Measurements from ENCODE around the gene ZNF90. TPM values are rescaled to one million over a fixed set of nuclear protein-coding genes. Genes with fewer than 3 reads are reported as not detected.
A peak's percentile ranks its signal among the peaks of the same experiment; 100 is the strongest.
"Not testable (repeated sequence)": the region's sequence is repeated elsewhere in the genome, so short reads cannot be mapped to it uniquely, and the experiment has no call there.

The ZNF90 gene
- total RNA-seq, 1 experiment from 2014 or later = 112 TPM

DNA sequence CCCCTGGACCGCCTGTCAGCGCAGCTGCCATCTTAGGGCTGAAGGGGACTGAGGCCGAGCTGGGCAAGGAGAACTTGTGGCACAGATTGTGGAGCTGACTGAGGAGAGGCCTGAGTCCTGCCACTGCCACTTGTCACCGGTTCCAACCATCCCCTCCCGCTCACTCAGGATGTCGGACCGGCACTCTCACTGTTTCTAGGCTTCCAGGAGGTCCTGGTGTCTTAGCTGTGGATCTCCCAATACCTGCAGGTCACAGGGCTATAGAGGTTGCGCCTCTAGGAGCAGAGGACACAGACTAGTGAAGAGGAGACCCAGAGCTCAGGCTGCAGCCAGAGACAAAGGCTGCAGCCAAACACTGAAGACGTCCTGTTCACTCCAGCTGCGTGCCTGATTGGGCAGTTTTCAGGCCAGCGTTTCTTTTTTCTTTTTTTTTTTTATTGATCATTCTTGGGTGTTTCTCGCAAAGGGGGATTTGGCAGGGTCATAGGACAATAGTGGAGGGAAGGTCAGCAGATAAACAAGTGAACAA, 73.9 kb downstream of the ZNF90 start (continued):
- TF ChIP-seq NR3C1 (CRISPR knock-in tag; conservative IDR thresholded peaks at IDR 0.05; ENCODE audit: low read depth) = no peak
- TF ChIP-seq CREB1 (CRISPR knock-in tag; IDR thresholded peaks at IDR 0.05) = no peak
- TF ChIP-seq, protein P1, sequence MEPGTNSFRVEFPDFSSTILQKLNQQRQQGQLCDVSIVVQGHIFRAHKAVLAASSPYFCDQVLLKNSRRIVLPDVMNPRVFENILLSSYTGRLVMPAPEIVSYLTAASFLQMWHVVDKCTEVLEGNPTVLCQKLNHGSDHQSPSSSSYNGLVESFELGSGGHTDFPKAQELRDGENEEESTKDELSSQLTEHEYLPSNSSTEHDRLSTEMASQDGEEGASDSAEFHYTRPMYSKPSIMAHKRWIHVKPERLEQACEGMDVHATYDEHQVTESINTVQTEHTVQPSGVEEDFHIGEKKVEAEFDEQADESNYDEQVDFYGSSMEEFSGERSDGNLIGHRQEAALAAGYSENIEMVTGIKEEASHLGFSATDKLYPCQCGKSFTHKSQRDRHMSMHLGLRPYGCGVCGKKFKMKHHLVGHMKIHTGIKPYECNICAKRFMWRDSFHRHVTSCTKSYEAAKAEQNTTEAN (CRISPR knock-in tag; IDR thresholded peaks at IDR 0.05) = no peak

DNA sequence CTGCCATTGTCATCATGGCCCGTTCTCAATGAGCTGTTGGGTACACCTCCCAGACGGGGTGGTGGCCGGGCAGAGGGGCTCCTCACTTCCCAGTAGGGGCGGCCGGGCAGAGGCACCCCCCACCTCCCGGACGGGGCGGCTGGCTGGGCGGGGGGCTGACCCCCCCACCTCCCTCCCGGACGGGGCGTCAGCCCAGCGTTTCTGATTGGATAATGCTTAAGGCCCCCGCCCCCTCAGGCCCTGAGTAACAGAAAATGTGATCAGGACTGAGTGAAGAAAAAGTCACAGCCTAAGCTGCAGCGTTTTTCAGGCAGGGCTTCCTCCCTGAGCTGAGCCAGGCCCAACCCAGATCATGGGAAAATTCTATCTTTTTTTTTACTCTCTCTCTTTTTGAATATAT, 74.7 kb downstream of the ZNF90 start:
- Mint-ChIP-seq H3K36me3 (peaks cover 16% of the 10 kb centered on the region), H3K4me1 (peaks cover 25% of the 10 kb centered on the region)
- H3K27ac Mint-ChIP-seq; H3K9me3 Mint-ChIP-seq; H3K27me3 Mint-ChIP-seq (ENCODE audit: low read depth); H3K4me3 Mint-ChIP-seq: not testable (repeated sequence)
- peak; percentile 89 for ATAC-seq
- peak; percentile 57 for TF ChIP-seq NFYB (CRISPR knock-in tag; conservative IDR thresholded peaks at IDR 0.05; ENCODE audit: low read depth)
- DNase-seq (ENCODE audit: low spot score) = peak; percentile 54
- CTCF ChIA-PET = interaction anchor here (0.8 to 0.9 kb wide), 2 partner anchors 16 to 155 kb away, joined by 3 to 5 read pairs; no protein-coding TSS in a partner anchor
- POLR2A ChIA-PET = interaction anchor here (0.5 to 1.3 kb wide), 2 partner anchors 15 to 294 kb away, joined by 3 to 8 read pairs; partner anchors contain the start of gene ZNF486

DNA sequence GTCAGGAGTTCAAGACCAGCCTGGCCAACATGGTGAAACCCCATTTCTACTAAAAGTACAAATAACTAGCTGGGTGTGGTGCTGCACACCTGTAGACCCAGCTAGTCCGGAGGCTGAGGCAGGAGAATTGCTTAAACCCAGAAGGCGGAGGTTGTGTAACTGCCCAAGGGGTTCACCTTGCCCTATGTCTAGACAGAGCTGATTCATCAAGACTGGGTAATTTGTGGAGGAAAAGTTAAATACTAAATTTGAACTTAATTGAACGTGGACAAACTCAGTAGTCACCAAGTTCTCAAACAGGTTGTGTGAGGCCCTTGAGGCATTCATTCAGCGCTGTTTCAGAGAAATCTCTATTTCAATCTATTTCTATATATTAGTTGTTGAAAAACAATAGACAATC, 75.5 kb downstream of the ZNF90 start:
- ChIA-PET CTCF (interaction anchor here (0.8 to 0.9 kb wide), 2 partner anchors 15 to 156 kb away, joined by 3 to 5 read pairs; no protein-coding TSS in a partner anchor), POLR2A (interaction anchor here (1.3 kb wide), 1 partner anchor 14 kb away, joined by 8 read pairs; the partner anchor contains the start of gene ZNF486)
- no peak for ATAC-seq
- H3K9me3 Mint-ChIP-seq = peaks cover 5% of the 10 kb centered on the region
- H3K27me3 Mint-ChIP-seq (ENCODE audit: low read depth) = peaks cover 6% of the 10 kb centered on the region; the same call in 1 of the 2 replicates
- peaks cover 25% of the 10 kb centered on the region for H3K4me1 Mint-ChIP-seq
- TF ChIP-seq CREB1 (CRISPR knock-in tag; IDR thresholded peaks at IDR 0.05) = no peak
- TF ChIP-seq ESRRA (CRISPR knock-in tag; IDR thresholded peaks at IDR 0.05; ENCODE audit: borderline replicate concordance) = no peak
- TF ChIP-seq RELA (CRISPR knock-in tag; IDR thresholded peaks at IDR 0.05; ENCODE audit: borderline replicate concordance) = no peak
- TF ChIP-seq GRHL2 (CRISPR knock-in tag; IDR thresholded peaks at IDR 0.05; ENCODE audit: insufficient replicate concordance, severe bottlenecking) = no peak
- no peak for TF ChIP-seq NR1H2 (CRISPR knock-in tag; IDR thresholded peaks at IDR 0.05)
- TF ChIP-seq, protein P2, sequence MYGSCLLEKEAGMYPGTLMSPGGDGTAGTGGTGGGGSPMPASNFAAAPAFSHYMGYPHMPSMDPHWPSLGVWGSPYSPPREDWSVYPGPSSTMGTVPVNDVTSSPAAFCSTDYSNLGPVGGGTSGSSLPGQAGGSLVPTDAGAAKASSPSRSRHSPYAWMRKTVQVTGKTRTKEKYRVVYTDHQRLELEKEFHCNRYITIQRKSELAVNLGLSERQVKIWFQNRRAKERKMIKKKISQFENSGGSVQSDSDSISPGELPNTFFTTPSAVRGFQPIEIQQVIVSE (CRISPR knock-in tag; IDR thresholded peaks at IDR 0.05; ENCODE audit: borderline replicate concordance) = no peak
- TF ChIP-seq NR2C2 (CRISPR knock-in tag; IDR thresholded peaks at IDR 0.05) = no peak
- TF ChIP-seq JUN (CRISPR knock-in tag; IDR thresholded peaks at IDR 0.05) = no peak
- TF ChIP-seq ZBTB21 (CRISPR knock-in tag; IDR thresholded peaks at IDR 0.05; ENCODE audit: borderline replicate concordance) = no peak
- no peak for TF ChIP-seq FOXP1 (CRISPR knock-in tag; IDR thresholded peaks at IDR 0.05; ENCODE audit: borderline replicate concordance)
- TF ChIP-seq GTF2I (CRISPR knock-in tag; conservative IDR thresholded peaks at IDR 0.05) = no peak
- no peak for TF ChIP-seq ZNF416 (CRISPR knock-in tag; IDR thresholded peaks at IDR 0.05)
- TF ChIP-seq, protein P3, sequence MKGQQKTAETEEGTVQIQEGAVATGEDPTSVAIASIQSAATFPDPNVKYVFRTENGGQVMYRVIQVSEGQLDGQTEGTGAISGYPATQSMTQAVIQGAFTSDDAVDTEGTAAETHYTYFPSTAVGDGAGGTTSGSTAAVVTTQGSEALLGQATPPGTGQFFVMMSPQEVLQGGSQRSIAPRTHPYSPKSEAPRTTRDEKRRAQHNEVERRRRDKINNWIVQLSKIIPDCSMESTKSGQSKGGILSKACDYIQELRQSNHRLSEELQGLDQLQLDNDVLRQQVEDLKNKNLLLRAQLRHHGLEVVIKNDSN (CRISPR knock-in tag; IDR thresholded peaks at IDR 0.05) = no peak
- TF ChIP-seq, protein P4, sequence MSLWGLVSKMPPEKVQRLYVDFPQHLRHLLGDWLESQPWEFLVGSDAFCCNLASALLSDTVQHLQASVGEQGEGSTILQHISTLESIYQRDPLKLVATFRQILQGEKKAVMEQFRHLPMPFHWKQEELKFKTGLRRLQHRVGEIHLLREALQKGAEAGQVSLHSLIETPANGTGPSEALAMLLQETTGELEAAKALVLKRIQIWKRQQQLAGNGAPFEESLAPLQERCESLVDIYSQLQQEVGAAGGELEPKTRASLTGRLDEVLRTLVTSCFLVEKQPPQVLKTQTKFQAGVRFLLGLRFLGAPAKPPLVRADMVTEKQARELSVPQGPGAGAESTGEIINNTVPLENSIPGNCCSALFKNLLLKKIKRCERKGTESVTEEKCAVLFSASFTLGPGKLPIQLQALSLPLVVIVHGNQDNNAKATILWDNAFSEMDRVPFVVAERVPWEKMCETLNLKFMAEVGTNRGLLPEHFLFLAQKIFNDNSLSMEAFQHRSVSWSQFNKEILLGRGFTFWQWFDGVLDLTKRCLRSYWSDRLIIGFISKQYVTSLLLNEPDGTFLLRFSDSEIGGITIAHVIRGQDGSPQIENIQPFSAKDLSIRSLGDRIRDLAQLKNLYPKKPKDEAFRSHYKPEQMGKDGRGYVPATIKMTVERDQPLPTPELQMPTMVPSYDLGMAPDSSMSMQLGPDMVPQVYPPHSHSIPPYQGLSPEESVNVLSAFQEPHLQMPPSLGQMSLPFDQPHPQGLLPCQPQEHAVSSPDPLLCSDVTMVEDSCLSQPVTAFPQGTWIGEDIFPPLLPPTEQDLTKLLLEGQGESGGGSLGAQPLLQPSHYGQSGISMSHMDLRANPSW (CRISPR knock-in tag; conservative IDR thresholded peaks at IDR 0.05; ENCODE audit: low read depth) = no peak
- TF ChIP-seq ETV6 (CRISPR knock-in tag; IDR thresholded peaks at IDR 0.05) = no peak
- no peak for TF ChIP-seq TCF7 (CRISPR knock-in tag; IDR thresholded peaks at IDR 0.05; ENCODE audit: low read depth)
- TF ChIP-seq, protein P5, sequence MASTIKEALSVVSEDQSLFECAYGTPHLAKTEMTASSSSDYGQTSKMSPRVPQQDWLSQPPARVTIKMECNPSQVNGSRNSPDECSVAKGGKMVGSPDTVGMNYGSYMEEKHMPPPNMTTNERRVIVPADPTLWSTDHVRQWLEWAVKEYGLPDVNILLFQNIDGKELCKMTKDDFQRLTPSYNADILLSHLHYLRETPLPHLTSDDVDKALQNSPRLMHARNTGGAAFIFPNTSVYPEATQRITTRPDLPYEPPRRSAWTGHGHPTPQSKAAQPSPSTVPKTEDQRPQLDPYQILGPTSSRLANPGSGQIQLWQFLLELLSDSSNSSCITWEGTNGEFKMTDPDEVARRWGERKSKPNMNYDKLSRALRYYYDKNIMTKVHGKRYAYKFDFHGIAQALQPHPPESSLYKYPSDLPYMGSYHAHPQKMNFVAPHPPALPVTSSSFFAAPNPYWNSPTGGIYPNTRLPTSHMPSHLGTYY (CRISPR knock-in tag; IDR thresholded peaks at IDR 0.05) = no peak
- no peak for TF ChIP-seq SP1 (CRISPR knock-in tag; conservative IDR thresholded peaks at IDR 0.05)
- peaks cover 13% of the 10 kb centered on the region for H3K36me3 Mint-ChIP-seq
- H3K27ac Mint-ChIP-seq = no peak overlapping the region
- no peak for DNase-seq (ENCODE audit: low spot score)
- no peak overlapping the region for H3K4me3 Mint-ChIP-seq
